ENCODE measurements around the gene NFIB.

- TF ChIP-seq CTCF (conservative IDR thresholded peaks at IDR 0.05; ENCODE audit: low read depth, low read length) (no peak), EZH2 (IDR thresholded peaks at IDR 0.05; ENCODE audit: low read length, unreplicated experiment) (no peak)
These were observed 2.6 kb downstream of the NFIB start for GRCh38 chr9:14311171-14311949.

Data from PC-3 (cell line).